HG03565 (cell line): ENCODE measurements around the gene TMEM250.

Source experiments
- ATAC-seq: cut with Tn5 transposase; IDR thresholded peaks from one replicate; pipeline ENCODE4 v1.9.1; 2021; ENCODE audit warnings: mild to moderate bottlenecking, moderate library complexity; ENCODE audit not compliant: unreplicated experiment

Gene TMEM250

DNA sequence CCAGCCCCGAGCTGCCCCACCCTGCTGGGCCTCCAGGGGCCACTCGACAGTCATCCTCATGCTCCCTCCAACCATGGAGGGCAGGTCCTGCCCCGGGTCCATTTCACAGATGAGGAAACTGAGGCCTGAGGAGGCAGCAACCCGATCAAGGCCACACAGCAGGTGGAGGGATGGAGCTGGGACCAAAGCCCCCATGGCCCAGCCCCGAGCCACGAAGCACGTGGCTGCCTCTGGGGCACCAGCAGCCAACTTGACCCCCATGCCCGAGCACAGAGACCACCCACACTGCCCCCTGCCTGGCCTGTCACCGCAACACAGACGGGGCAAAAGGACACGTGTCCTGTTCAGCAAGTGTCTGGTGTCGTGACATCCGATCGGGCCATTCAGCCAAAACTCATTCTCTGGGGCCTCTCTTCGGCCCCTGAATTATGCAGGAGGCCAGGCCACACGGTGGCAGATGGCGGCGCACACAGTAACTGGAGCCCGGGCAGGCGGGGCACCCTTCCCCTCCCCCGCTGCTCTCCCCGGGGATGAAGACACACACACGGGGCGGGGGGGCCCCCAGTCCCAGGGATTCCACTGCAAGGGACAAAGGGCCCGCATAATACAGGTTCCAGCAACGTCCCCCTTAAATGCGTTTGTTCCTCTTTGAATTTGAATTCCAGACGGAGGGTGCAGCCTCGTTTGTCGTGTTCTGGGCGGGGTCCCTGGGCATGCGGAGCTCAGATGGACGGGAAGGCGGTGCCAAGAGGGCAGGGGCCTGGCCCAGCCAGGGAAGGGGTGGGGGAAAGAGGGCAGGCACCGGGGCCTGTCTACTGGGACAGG is 29.4 kb upstream of the TMEM250 start:
- ATAC-seq: no peak

DNA sequence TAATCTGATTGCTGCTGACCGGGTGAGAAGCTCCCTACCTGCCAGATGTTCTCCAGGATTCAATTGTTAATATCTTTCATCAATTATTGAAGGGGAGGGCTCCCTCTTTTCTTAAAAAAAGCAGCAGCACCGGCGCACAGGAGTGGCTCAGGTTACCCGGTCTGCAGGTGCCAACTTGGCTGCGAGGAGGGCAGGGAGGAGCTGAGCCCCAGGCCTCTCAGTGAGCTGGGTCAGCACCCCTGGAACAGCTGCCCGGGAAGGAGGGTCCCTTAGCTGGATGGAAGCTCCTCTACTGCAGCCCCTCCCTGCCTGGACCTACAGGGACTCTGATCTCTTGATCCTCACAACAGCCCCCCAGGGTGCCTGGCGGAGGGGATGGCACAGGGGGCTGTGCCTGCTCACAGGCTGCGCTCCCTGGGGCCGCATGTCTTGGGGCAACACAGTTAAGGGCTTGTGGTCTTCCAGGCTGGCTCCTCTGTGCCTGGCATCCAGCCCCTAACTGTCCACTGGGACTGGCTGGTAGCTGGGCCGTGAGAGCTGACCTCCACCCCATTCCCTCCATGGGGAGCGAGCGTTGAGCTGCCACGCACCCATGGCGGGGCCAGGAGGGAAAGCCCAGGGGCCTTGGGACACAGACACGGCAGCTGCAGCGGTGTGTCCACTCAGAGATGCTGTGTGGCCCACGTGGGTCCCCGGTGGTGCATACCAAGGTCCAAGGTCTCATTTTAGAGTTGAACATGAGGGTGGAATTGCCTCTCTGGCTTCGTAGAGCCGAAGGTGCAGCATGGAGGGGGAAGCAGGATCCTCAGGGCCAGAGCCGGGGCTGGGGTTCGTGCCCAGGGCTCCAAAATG is 28.6 kb upstream of the TMEM250 start:
- ATAC-seq: no peak

DNA sequence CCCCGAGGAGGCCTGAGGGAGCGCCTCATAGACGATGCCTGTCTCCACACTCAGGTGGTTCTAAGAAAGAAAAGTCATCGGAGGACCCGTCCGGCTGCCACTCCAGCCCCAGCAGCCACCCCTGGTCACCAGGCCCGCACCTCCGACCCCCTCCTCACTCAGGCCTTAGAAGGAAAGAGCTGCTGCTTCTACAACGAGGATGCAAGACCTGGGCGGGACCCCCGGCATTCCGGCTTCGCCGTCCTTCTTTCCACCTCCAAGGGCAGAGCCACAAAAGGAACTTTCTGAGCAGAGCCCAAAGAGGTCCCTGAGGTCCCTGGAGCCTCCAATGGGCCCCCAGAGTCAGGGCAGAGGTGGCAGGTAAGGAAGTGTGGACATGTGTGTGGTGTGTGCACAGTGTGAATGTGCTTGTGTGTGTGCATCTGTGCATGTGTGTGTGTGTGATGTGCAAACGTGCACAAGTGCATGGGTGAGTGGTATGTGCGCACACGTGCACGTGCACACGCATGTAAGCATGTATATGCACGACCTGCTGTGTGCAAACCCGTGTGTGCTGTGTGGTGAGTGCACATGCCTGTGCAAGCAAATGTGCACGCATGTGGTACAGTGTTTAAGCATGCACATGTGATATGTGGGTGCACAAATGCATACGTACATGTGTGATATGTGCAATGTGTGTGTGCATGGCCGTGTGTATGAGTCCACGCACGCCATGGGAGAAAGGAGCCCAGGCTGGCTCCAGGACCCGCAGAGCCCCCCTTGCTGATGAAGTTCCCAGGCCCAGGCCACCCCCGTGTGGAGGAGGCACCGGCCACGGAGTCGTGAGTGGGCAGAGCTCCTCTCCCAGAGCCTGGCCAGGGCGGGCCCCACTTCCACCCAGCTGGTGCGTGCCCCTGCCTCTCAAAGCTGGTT is 27.7 kb upstream of the TMEM250 start:
- ATAC-seq: no peak

DNA sequence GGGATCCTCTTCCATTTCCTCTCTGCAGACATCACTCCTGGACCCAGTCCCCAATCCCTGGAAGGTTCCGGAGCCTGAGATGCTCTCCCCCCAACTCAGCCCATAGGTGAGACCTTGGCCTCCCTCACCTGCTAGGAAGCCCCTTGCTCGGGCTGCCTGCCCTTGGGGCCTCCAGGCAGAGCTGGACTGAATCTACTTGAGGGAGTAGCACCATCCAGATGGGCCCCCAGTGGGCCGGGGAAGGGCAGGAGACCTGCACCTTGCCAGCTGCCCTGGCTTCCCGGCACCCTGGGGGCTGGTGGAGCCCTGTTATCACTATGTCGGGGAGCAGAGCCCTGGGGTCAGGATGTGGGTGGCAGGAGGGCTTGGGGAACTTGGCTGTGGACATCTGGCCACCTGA is 26.9 kb upstream of the TMEM250 start:
- no peak for ATAC-seq

DNA sequence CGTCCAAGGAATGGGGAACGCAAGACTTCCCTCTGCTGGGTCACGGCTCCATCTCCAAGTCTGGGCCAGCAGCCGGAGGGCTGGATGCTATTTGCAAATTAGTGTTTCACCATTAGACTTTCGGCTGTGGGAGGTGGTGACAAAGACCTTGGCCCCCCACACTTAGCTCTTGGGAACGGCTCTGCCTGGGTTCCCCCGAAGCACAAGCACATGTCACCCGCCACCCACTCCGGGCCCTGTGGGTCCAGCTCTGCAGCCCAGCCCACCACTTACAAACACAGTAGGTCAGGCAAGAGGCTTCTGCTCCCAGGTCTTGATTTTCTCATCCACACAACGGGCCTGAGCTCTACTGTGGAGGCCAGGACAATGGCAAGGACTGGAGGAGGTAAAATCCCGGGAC is 25.8 kb upstream of the TMEM250 start:
- ATAC-seq: no peak

DNA sequence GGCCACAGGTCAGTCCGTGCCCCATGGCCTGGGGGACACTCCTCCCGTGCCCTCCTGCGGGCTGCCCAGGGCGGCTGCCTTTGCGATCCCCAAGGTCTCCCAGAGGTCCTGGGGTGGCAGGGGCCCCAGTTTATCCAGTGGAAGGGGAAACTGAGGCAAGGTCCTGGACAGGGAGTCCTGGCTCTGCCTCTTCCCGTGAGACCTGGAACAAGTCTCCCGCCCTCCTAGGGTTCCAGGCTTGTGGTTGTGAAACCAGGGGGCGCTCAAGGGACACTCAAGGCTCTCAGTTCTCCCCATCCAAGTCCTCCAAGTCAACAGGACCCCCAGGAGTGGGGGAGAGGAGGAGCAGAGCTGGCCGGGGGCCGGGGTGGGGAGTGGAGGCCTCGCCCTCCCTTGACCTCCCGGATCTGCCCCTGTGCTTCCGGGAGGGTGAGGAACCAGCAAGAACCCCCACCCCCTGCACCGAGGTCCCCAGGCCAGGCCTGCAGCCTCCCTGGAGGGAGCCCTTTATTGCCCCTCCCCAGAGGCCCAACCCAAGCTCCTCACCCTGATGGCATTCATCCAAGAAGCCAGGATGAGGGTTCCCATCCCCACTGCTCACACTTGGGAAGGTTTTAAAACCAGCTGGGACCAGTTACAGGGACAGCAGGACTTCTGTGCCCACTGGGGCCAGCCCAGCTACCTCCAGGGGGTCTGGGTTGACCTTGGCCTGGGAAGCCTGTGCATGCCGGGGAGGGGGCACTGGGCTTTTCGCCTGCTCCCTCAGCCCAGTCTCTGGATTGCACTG is 24.7 kb upstream of the TMEM250 start:
- ATAC-seq: no peak

DNA sequence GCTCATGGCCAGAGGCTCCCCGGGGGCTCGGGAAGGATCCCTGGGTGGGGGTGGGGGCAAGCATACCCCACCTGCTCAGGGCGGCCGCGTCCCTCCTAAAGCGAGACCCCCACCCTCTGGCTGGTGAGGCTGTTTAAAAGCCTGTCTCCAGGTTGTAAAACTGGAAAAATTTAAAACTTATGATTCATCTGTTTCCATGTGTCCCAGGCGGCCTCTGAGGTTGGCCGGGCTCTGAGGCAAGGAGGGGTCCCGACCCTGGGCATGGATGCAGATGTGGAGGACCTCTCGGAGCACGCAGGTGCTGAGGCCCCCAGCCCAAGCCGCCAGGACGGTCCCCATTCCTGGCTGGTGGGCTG is 24.2 kb upstream of the TMEM250 start:
- ATAC-seq: no peak

DNA sequence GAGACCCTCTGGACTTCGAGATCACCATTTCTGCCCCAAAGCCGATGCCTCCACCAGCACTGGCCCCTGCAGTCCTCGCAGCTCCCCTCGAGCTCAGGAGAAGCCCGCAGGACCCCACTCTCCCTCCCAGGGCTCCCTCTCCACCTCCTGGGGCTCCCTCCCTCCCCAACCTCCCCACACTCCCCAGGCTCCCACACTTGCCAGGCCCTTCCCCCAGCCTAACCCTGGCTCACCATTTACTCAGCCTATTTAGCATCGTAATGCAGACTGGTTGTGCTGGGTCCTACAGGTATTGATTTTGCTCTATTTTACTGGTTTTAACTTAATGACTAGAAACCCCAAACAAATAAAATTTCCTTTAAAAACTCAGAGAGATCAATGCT is 23.7 kb upstream of the TMEM250 start:
- no peak for ATAC-seq

DNA sequence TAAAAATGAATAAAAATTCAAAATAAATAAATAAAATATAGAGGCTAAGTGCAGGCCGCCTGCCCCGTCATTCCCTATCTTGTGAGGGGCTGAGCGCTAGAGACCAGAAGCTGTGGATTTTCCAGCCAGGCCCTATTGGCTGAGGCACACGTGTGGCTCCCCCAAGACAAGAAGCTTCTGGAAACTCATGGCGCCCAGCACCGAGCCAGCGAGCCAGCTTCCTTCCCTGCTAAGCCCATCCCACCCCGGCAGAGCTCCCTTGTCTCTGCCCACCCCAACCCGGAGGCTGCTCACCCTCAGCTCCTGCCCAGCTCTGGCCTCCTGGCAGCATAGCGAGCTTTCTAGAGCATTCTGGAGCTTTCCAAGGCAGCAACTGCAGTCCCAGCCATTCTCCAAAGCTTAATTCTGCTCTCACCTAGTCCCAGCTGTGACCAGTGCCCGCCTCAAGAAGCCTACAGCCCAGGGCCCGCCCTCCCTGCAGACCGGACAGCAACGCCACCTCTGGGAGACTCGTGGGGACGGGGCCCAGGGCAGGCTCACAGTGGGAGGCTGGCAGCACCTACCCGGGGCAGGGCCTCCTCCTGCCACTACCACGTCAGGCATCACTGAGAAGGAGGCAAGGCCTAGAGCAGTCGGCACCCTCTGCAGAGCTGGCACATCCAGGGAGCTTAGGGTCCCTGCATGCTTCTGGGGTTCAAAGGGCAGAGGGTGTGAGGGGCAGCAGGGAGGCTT is 23.2 kb upstream of the TMEM250 start:
- ATAC-seq: no peak

DNA sequence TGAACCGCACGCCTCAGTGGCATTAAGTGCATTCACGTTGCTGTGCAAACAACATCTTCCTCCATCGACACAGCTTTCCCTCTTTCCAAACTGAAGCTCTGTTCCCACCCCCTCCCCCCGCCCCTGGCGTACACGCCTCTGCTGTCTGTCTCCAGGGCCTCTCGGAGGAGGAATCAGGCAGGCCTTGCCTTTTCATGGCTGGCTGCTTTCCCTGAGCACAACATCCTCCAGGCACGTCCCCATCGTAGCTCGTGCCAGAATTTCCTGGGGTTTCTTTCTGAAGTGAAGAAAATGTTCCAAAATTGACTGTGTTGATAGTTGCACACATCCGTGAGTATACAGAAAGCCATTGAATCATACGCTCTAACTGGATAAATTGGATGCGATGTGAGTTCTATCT is 22.3 kb upstream of the TMEM250 start:
- ATAC-seq: no peak

DNA sequence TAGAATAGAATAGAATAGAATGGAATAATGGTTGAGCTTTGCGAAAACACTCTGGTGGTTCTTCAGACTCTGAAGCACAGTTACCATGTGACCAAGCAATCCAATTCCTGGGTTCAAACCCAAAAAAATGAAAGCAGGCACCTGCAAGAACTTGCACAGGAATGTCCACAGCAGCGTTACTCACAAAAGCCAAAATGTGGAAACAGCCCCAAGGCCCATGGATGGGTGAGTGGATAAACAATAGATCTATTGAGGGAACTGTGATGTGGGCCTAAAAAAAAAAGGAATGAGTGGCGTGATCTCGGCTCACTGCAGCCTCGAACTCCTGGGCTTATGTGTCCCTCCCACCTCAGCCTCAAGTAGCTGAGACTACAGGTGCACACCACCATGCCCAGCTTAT is 21.4 kb upstream of the TMEM250 start:
- no peak for ATAC-seq

DNA sequence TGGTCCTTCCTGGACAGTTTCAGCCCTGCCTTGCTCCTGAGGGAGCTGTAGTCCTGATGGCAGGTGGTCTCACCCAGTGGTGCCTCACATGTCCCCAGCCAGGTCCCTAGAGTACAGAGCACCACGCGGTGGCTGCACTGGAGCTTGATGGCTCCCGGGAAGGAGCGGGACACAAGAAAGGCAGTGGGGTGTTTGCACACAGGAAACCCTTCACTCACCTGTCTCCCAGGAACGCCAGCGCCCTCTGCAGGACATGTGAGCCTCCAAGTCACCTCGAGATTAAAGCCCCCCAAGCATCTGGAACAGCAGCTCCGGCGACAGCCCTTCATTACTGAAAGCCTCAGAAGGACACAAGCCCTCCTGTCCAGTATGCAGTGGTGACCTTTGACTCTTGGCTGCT is 19.9 kb upstream of the TMEM250 start:
- no peak for ATAC-seq

DNA sequence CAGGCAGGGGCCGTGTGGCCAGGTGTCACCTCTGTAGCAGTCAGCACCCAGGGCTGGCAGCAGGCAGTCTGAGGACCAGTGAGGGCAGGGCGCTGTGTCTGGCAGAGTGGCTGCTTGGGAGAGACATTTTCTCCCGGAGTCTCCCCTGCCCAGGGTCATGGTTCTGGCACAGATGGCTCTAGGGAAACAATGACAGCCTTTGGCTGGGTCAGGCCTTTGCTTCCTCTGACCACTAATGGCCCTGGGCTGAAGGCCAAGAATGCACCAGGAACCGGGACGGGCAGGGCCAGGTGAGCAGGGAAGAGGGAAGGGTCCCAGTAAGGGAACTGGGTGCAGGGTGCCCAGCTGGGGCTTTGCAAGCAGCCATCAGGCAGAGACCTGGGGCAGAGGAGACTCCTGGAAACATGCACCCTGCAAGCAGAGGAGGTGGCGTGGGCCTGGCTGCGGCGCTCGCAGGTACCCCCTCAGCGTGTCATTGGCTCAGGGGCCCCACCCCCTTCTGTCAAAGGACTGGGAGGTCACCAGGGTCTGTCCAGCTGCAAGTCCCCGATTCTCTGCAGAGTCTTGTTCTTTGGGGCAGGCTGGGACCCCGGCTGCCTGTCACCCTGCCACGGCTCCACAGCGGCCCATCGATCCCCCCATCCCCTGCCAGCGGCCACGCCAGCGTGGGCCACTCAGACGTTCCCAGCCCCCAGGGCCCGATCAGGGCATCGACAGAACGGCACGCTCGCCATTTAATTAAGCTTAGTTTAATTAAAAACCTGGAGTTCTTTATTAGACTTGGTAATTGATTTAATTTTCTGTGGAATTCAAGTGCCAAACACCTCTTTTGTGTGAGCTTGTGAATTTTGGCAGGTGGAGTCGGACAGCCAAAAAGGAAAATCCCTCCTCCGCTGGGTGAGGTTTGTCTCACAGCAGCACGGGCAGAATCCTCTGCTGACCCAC is 18.9 kb upstream of the TMEM250 start:
- no peak for ATAC-seq

DNA sequence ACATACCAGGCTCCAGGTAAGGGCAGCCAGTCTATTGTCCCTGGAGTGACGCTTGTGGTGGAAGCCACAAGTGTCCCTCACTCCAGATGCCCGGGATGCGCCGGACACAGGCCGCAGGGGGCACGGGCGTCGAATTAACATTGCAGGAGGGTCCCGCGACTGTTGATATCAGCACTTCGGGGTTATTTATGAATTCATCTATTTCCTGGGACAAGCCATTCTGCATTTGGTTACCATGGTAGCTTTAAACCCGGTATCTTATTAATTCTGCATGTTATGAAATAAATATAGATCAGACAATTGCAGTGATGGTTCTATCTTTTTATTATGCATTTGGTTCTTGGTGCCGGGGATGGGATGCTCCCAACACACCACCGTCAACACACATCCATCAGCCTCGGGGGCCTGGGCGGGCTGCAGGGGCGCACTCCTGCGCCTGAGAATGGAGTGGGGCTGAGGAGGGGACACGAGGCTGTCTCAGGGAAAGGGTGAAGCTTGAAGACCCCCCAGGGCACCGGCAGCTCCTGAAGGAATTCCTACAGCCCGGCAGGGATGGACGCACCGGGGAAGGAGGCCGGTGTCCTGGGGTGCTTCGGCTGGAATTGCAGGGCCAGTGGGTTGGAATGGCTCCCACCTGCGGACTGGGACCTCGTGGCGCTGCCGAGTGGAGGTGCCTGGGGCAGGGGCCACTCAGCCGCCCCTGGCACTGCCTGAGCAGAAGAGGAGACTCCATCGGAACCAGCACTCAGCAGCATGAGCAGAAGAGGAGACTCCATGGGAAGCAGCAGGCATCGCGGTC is 17.7 kb upstream of the TMEM250 start:
- ATAC-seq: no peak

DNA sequence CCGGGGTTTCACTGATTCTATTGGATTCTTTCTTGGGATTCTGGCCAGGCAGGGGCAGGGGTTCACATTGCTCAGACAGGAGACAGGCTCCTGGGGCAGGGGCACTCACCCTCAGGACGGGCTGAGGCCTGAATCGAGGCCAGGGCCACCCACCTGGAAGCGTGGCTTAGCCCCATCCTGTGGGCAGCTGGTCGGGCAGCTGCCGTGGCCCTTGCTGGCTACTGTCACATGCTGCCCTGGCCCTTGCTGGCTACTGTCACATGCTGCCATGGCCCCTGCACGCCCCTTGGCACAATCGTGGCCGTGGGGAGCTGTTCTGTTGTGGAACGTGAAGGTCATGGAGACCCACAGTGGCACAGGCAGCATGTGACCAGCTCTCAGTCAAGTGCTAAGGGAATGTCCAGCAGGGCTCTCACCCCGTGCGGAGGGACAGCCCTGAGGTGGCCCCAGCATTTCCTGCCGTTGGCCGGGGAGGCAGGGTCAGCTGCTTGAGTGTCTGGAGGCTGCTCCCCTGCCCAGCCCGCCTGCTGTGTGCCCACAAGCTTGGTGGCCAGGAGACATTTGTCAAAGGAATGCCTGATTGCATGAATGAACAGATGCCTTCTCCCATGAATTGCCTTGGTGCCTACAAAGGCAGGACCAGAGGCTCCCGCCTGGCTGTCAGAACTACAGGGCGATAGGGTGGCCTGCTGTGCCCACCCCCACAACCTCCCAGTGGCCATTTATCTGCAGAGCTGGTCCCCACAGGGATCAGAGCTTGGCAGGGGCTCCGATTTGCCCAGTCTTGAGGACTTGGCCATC is 16.9 kb upstream of the TMEM250 start:
- no peak for ATAC-seq

DNA sequence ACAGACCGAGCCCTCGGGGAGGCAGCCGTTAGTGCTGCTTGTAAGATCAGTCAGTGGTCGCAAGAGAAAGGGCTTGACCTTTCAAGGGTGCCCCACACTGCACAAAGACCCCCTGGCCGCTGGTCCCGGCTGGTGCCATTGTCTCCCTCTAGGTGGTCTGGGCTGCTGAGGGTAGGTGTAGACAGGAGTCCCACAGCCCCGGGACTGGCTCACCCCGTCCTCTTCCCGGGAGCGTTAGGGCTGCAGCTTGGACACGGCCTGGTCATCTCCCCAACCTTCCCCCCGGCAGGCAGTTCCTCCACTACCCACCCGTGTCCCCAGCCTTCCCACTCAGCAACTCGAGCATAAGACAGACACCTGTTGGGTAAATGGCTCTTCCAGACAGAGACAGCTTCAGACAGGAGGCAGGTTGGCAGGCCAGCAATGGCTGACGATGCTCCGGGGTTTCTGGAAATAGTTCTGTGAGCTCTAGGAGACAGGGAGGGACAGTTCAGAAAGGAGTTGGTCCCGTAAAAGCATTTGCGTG is 15.3 kb upstream of the TMEM250 start:
- ATAC-seq: no peak
